Fibroblast of pulmonary artery (primary cell): ENCODE results near the gene EIF5AL1.
"Not testable (repeated sequence)": the region's sequence is repeated elsewhere in the genome, so short reads cannot be mapped to it uniquely, and the experiment has no call there.

Experiments
- DNase-seq: peaks from one replicate; pipeline ENCODE4 v3.0.0-alpha.2; 2010; ENCODE audit warnings: low read depth
- H3K4me3 ChIP-seq: replicated peaks from 2 replicates; pipeline ENCODE4 v1.5.1; 2011; ENCODE audit warnings: low read depth, mild to moderate bottlenecking, control low read depth, low read length, moderate library complexity
- CTCF ChIP-seq: IDR thresholded peaks from 2 replicates; pipeline ENCODE4 v1.5.1; 2011; ENCODE audit warnings: mild to moderate bottlenecking, control low read depth, low read length, inconsistent platforms; ENCODE audit errors: missing control alignments

Gene EIF5AL1

GRCh38 chr10:79502561-79503309 lies 9.6 kb upstream of the EIF5AL1 start:
- TF ChIP-seq CTCF: peak; percentile 47

GRCh38 chr10:79503787-79504186 lies 8.5 kb upstream of the EIF5AL1 start:
- H3K4me3 ChIP-seq, DNase-seq: not testable (repeated sequence)

More at GRCh38 chr10:79502561-79503309, 9.6 kb upstream of the EIF5AL1 start:
- no peak overlapping the region for H3K4me3 ChIP-seq
- DNase-seq: no peak

DNA sequence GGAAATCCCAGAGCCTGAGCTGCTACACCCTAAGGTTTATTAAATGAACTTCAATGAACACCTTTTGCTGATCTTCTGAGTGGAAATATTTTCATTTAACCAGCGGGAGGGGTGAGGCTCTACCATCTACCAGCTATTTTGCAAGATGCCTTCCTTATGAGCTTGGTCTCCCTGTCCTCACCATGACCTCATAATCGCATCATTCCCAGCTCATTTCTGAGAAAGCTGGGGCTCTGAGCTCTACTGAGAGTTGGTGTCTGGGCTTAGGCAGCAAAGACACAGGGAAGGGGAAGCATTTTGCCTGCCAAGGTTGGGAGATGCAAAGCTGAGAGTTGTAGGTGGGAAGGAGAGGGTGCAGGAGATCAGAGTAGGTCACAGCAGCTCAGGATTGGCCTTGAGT lies 7.8 kb upstream of the EIF5AL1 start:
- DNase-seq, H3K4me3 ChIP-seq: not testable (repeated sequence)

GRCh38 chr10:79505328-79505727 lies 7.0 kb upstream of the EIF5AL1 start:
- H3K4me3 ChIP-seq, DNase-seq: not testable (repeated sequence)

GRCh38 chr10:79505829-79506228 lies 6.5 kb upstream of the EIF5AL1 start:
- H3K4me3 ChIP-seq: no peak overlapping the region
- TF ChIP-seq CTCF: no peak
- DNase-seq: no peak

GRCh38 chr10:79507440-79508167 lies 4.7 kb upstream of the EIF5AL1 start:
- DNase-seq: no peak
- H3K4me3 ChIP-seq: no peak overlapping the region
- no peak for TF ChIP-seq CTCF

DNA sequence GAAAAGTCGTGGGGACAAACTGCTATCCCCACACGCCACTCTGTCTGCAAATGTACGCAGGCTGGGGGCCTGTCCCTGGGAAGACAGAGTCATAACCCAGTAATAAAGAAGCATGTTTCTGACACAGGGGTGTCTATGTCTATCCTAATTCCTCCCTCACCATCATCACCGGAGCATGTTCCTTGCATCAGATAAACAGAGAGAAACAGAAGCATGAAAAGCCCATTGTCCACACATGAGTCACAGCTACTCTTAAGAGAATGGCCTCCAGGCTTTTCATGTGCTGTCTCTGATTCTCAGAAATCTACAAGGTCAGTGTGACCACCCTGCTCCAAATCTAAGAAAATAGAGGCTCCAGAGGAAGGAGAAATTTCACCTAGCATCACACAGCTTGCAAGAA lies 4.1 kb upstream of the EIF5AL1 start:
- H3K4me3 ChIP-seq, DNase-seq: not testable (repeated sequence)

- not testable (repeated sequence) for DNase-seq, H3K4me3 ChIP-seq
Measured at GRCh38 chr10:79509306-79509933, 2.9 kb upstream of the EIF5AL1 start.

- not testable (repeated sequence) for H3K4me3 ChIP-seq, DNase-seq
Measured at GRCh38 chr10:79509934-79510508, 2.3 kb upstream of the EIF5AL1 start.

GRCh38 chr10:79516532-79517205 lies 4.3 kb downstream of the EIF5AL1 start:
- H3K4me3 ChIP-seq, DNase-seq: not testable (repeated sequence)

GRCh38 chr10:79517567-79517966 lies 5.2 kb downstream of the EIF5AL1 start:
- not testable (repeated sequence) for H3K4me3 ChIP-seq, DNase-seq

GRCh38 chr10:79521751-79522150 lies 9.4 kb downstream of the EIF5AL1 start:
- H3K4me3 ChIP-seq, DNase-seq: not testable (repeated sequence)

GRCh38 chr10:79522464-79522863 lies 10.1 kb downstream of the EIF5AL1 start:
- DNase-seq, H3K4me3 ChIP-seq: not testable (repeated sequence)

GRCh38 chr10:79523157-79523853 lies 11.0 kb downstream of the EIF5AL1 start:
- DNase-seq, H3K4me3 ChIP-seq: not testable (repeated sequence)
